Peyer's patch (tissue), 4 donors: ENCODE data around the gene DAAM1.

Source experiments
- POLR2A ChIP-seq, 2 donors: fragments of 450-650 bp; IDR thresholded peaks; one replicate each; pipeline ENCODE4 v1.5.1; 2017; ENCODE audit warnings: antibody characterized with exemption in 2 of 2, mild to moderate bottlenecking in 2 of 2, moderate library complexity in 2 of 2
- TF ChIP-seq, protein P1 (sequence below), 6 experiments: fragments of 450-650 bp in 4 of 6; fragments of 200-600 bp in 2 of 6; sonication (generic) in 1 of 6; IDR thresholded peaks; one replicate each; pipeline ENCODE4 v1.5.1; 2017 to 2019; ENCODE audit warnings: antibody characterized with exemption in 6 of 6, mild to moderate bottlenecking in 3 of 6, moderate library complexity in 1 of 6

DNA sequence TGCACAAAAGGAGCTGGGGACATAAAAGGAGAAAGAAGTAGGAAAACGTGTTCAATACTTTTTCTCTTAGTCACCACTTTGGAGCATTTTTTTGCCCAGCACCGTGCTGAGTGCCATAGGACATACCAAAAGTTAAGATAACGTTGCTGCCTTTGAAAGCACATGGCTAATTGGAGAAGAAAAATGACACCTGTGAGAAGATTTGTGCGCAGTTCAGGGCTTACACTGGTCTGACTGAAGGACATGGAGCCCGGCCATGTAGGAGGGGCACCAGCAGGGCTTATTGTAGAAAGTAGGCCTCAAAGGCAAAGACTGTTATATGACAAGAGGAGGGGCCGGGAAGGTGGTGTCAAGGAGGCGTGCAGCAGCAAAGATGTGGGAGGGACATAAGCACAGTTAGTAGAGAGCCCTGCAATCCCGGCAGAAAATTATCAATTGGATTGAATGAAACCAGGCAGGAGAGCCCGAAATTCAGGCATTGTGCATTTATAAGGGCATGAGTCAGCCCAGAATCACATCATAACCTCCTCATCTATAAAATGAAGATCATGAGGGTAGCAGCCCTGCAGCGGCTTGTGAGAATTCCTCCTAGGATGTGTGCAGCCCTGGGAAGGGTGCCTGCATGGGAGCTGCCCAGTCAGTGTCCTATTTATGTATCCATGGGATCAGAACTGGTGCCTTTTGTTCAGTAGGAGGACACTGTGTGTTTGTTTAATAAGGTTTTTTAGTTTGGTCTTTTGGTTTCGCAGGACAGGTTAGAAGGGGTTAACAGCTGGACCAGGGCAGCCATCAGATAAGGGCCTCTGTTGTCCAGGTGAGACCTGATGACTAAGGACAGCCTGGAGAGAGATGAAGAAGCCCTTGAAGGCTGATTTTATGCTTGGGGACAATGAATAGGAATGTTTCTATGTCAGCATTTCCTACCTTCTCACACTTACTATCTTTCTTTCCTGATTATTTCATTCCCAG is 154.3 kb downstream of the DAAM1 start:
- TF ChIP-seq, protein P1, sequence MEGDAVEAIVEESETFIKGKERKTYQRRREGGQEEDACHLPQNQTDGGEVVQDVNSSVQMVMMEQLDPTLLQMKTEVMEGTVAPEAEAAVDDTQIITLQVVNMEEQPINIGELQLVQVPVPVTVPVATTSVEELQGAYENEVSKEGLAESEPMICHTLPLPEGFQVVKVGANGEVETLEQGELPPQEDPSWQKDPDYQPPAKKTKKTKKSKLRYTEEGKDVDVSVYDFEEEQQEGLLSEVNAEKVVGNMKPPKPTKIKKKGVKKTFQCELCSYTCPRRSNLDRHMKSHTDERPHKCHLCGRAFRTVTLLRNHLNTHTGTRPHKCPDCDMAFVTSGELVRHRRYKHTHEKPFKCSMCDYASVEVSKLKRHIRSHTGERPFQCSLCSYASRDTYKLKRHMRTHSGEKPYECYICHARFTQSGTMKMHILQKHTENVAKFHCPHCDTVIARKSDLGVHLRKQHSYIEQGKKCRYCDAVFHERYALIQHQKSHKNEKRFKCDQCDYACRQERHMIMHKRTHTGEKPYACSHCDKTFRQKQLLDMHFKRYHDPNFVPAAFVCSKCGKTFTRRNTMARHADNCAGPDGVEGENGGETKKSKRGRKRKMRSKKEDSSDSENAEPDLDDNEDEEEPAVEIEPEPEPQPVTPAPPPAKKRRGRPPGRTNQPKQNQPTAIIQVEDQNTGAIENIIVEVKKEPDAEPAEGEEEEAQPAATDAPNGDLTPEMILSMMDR (IDR thresholded peaks at IDR 0.05): no peak
- TF ChIP-seq POLR2A (IDR thresholded peaks at IDR 0.05): no peak
